NT2/D1 (cell line): Measurements from ENCODE around the gene IL22RA1.

ENCODE experiments used
- YY1 ChIP-seq: IDR thresholded peaks from 2 replicates; pipeline ENCODE4 v1.6.1; 2011; ENCODE audit not compliant: insufficient read length, insufficient read depth
- ZNF274 ChIP-seq: IDR thresholded peaks from 2 replicates; pipeline ENCODE4 v1.6.1; 2011; ENCODE audit warnings: mild to moderate bottlenecking, low read depth, low read length

- TF ChIP-seq YY1 (no peak), ZNF274 (no peak)
Observed at GRCh38 chr1:24074817-24075589, 67.9 kb downstream of the IL22RA1 start.
